IMR-90 (cell line): ENCODE results near the gene CTNNAL1. TPM values are rescaled to one million over a fixed set of nuclear protein-coding genes. Genes with fewer than 3 reads are reported as not detected.

Source experiments
- ATAC-seq: fragments of 200-7000 bp; cut with Tn5 transposase; 2 replicates; pipeline ENCODE4 v1.9.1; 2020; ENCODE audit warnings: low read depth, mild to moderate bottlenecking, moderate library complexity
- BruUV-seq: library from RNA; stranded (reverse); fragments of 400-500 nt; replicated peaks from 2 replicates; lab custom pipeline; 2021; lab: Mats Ljungman, UMichigan
- CTCF ChIA-PET: fragments of 300-600 bp; formaldehyde crosslinking; extraction: SDS; loops from one replicate; lab custom pipeline; 2021; ENCODE audit warnings: antibody characterized with exemption; lab: Yijun Ruan, JAX
- POLR2A ChIA-PET: fragments of 300-600 bp; sonication (Branson Sonifier 250); formaldehyde crosslinking; loops from one replicate; lab custom pipeline; 2022; ENCODE audit warnings: antibody characterized with exemption; ENCODE audit not compliant: unreplicated experiment; lab: Charles Lee
- DNase-seq: peaks from one replicate; pipeline ENCODE4 v3.0.0; 2013
- H2AFZ ChIP-seq: replicated peaks from 2 replicates; pipeline ENCODE3; 2013; ENCODE audit warnings: low read length, mild to moderate bottlenecking; ENCODE audit not compliant: poor library complexity
- H2AK5ac ChIP-seq: 2 replicates; pipeline ENCODE4 v1.6.1; 2013; ENCODE audit warnings: low read depth, low read length, inconsistent platforms
- H2AK9ac ChIP-seq: replicated peaks from 2 replicates; pipeline ENCODE3; 2013; ENCODE audit warnings: mild to moderate bottlenecking, low read depth, low read length, moderate library complexity; ENCODE audit not compliant: poor library complexity
- H2BK120ac ChIP-seq: 2 replicates; pipeline ENCODE4 v1.6.1; 2013; ENCODE audit warnings: low read depth, low read length, inconsistent platforms
- H2BK15ac ChIP-seq: 3 replicates; pipeline ENCODE4 v1.6.1; 2013; ENCODE audit warnings: low read depth, low read length, inconsistent platforms
- H2BK20ac ChIP-seq: 2 replicates; pipeline ENCODE4 v1.6.1; 2013; ENCODE audit warnings: low read depth, mild to moderate bottlenecking, inconsistent platforms, low read length, moderate library complexity
- H2BK5ac ChIP-seq: 2 replicates; pipeline ENCODE4 v1.6.1; 2013; ENCODE audit warnings: mild to moderate bottlenecking, low read depth, low read length, inconsistent platforms; ENCODE audit not compliant: poor library complexity, severe bottlenecking
- H3K14ac ChIP-seq: replicated peaks from 2 replicates; pipeline ENCODE4 v1.6.1; 2013; ENCODE audit warnings: low read depth, low read length, inconsistent platforms
- H3K18ac ChIP-seq: 2 replicates; pipeline ENCODE4 v1.6.1; 2013; ENCODE audit warnings: low read depth, low read length, control low read depth
- H3K23ac ChIP-seq: 2 replicates; pipeline ENCODE4 v1.6.1; 2013; ENCODE audit warnings: low read depth, low read length, inconsistent platforms
- H3K27ac ChIP-seq: 2 replicates; pipeline ENCODE4 v1.5.1; 2013; ENCODE audit warnings: mild to moderate bottlenecking, control low read depth, low read length; ENCODE audit not compliant: insufficient read depth
- H3K27me3 ChIP-seq: 2 replicates; pipeline ENCODE4 v1.6.1; 2013; ENCODE audit warnings: low read length; ENCODE audit not compliant: control insufficient read depth, insufficient read depth
- H3K36me3 ChIP-seq: 2 replicates; pipeline ENCODE4 v1.6.1; 2013; ENCODE audit warnings: low read length, mixed read lengths; ENCODE audit not compliant: control insufficient read depth, insufficient read depth
- H3K4ac ChIP-seq: 2 replicates; pipeline ENCODE4 v1.6.1; 2013; ENCODE audit warnings: low read depth, low read length, inconsistent platforms
- H3K4me1 ChIP-seq: 2 replicates; pipeline ENCODE4 v1.6.1; 2013; ENCODE audit warnings: low read length, mixed read lengths; ENCODE audit not compliant: control insufficient read depth, insufficient read depth
- H3K4me2 ChIP-seq: 2 replicates; pipeline ENCODE4 v1.6.1; 2013; ENCODE audit warnings: low read depth, mild to moderate bottlenecking, control low read depth, low read length, moderate library complexity
- H3K4me3 ChIP-seq: 2 replicates; pipeline ENCODE4 v1.5.1; 2013; ENCODE audit warnings: low read depth, mild to moderate bottlenecking, control low read depth, low read length, moderate library complexity; ENCODE audit not compliant: insufficient read depth
- H3K56ac ChIP-seq: 2 replicates; pipeline ENCODE4 v1.6.1; 2013; ENCODE audit warnings: low read length, inconsistent platforms; ENCODE audit not compliant: insufficient read depth; ENCODE audit errors: extremely low read depth
- H3K79me1 ChIP-seq, 2 experiments: 2 replicates each; pipeline ENCODE4 v1.6.1; 2013; ENCODE audit warnings: low read length in 2 of 2, inconsistent platforms in 1 of 2, low read depth in 1 of 2
- H3K9ac ChIP-seq: 2 replicates; pipeline ENCODE4 v1.6.1; 2013; ENCODE audit warnings: low read depth, low read length, control low read depth
- H3K9me1 ChIP-seq: 2 replicates; pipeline ENCODE4 v1.6.1; 2013; ENCODE audit warnings: low read length, inconsistent platforms; ENCODE audit not compliant: insufficient read depth
- H3K9me3 ChIP-seq: 2 replicates; pipeline ENCODE4 v1.6.1; 2013; ENCODE audit warnings: low read length; ENCODE audit not compliant: control insufficient read depth, insufficient read depth
- H4K20me1 ChIP-seq: 2 replicates; pipeline ENCODE4 v1.6.1; 2013; ENCODE audit warnings: low read length, inconsistent platforms; ENCODE audit not compliant: insufficient read depth
- H4K5ac ChIP-seq: 2 replicates; pipeline ENCODE4 v1.6.1; 2013; ENCODE audit warnings: mild to moderate bottlenecking, low read depth, low read length, control low read depth
- H4K8ac ChIP-seq, 2 experiments: 2 replicates each; pipeline ENCODE4 v1.6.1; 2013; ENCODE audit warnings: low read depth in 2 of 2, low read length in 2 of 2, control low read depth in 1 of 2, inconsistent platforms in 1 of 2
- H4K91ac ChIP-seq: 2 replicates; pipeline ENCODE4 v1.6.1; 2013; ENCODE audit warnings: low read depth, low read length, inconsistent platforms; ENCODE audit not compliant: insufficient read depth
- BHLHE40 ChIP-seq: fragments of 150-350 bp; IDR thresholded peaks from 2 replicates; pipeline ENCODE4 v1.6.1; 2016; ENCODE audit warnings: mild to moderate bottlenecking, low read depth, low read length
- CEBPB ChIP-seq: IDR thresholded peaks from 2 replicates; pipeline ENCODE4 v1.6.1; 2012; ENCODE audit warnings: low read depth, low read length, improper control_type of control experiment
- CHD1 ChIP-seq: IDR thresholded peaks from 2 replicates; pipeline ENCODE4 v1.6.1; 2012; ENCODE audit warnings: low read depth, low read length, improper control_type of control experiment
- CTCF ChIP-seq: conservative IDR thresholded peaks from 2 replicates; pipeline ENCODE4 v1.5.1; 2012; ENCODE audit warnings: mild to moderate bottlenecking, low read depth, low read length, improper control_type of control experiment
- ELK1 ChIP-seq: fragments of 150-350 bp; IDR thresholded peaks from 2 replicates; pipeline ENCODE4 v1.6.1; 2016; ENCODE audit warnings: low read depth, mild to moderate bottlenecking, low read length, moderate library complexity, borderline replicate concordance
- FOS ChIP-seq: fragments of 150-350 bp; IDR thresholded peaks from 2 replicates; pipeline ENCODE4 v1.6.1; 2016; ENCODE audit warnings: low read depth, low read length
- MAFK ChIP-seq: IDR thresholded peaks from 2 replicates; pipeline ENCODE4 v1.6.1; 2012; ENCODE audit warnings: low read depth, low read length, improper control_type of control experiment
- MAZ ChIP-seq: IDR thresholded peaks from 2 replicates; pipeline ENCODE4 v1.6.1; 2012; ENCODE audit warnings: low read depth, mild to moderate bottlenecking, low read length, improper control_type of control experiment, moderate library complexity, borderline replicate concordance
- MXI1 ChIP-seq: IDR thresholded peaks from 2 replicates; pipeline ENCODE4 v1.6.1; 2012; ENCODE audit warnings: low read depth, mild to moderate bottlenecking, low read length, moderate library complexity, borderline replicate concordance
- NFE2L2 ChIP-seq: fragments of 150-350 bp; IDR thresholded peaks from 2 replicates; pipeline ENCODE4 v1.6.1; 2016; ENCODE audit warnings: low read depth, mild to moderate bottlenecking, low read length
- POLR2A ChIP-seq: IDR thresholded peaks from 2 replicates; pipeline ENCODE4 v1.6.1; 2012; ENCODE audit warnings: mild to moderate bottlenecking, low read depth, low read length
- RAD21 ChIP-seq: IDR thresholded peaks from 2 replicates; pipeline ENCODE4 v1.6.1; 2012; ENCODE audit warnings: low read length, improper control_type of control experiment
- RCOR1 ChIP-seq: IDR thresholded peaks from 2 replicates; pipeline ENCODE4 v1.6.1; 2012; ENCODE audit warnings: mild to moderate bottlenecking, low read length, improper control_type of control experiment; ENCODE audit not compliant: insufficient replicate concordance
- RFX5 ChIP-seq: IDR thresholded peaks from 2 replicates; pipeline ENCODE4 v1.8.0; 2012; ENCODE audit warnings: low read depth, mild to moderate bottlenecking, low read length, moderate library complexity
- USF2 ChIP-seq: fragments of 150-350 bp; IDR thresholded peaks from 2 replicates; pipeline ENCODE4 v1.6.1; 2017; ENCODE audit warnings: mild to moderate bottlenecking, antibody characterized with exemption, low read length, low read depth
- WGBS, 2 experiments: methylation state at CpG; one replicate each; pipeline versions ENCODE4 v1.1.5 to v1.1.7; 2013; ENCODE audit warnings: missing lambda C conversion rate in 2 of 2; ENCODE audit not compliant: insufficient read length in 1 of 2; ENCODE audit errors: extremely low coverage in 2 of 2; 5-methylcytosine and 5-hydroxymethylcytosine counted together
- dilution Hi-C: fragments of 300-500 bp; cut with HindIII; formaldehyde crosslinking; loops from one replicate; pipeline ENCODE4 v1.14.3; 2018; ENCODE audit warnings: low sequenced_read_pairs; ENCODE audit not compliant: unreplicated experiment
- in situ Hi-C: fragments of 300-500 bp; cut with MboI; formaldehyde crosslinking; loops from 3 replicates; pipeline ENCODE4 v1.14.3; 2019; ENCODE audit warnings: low sequenced_read_pairs, inconsistent platforms, mixed read lengths
- intact Hi-C: fragments of 100-400 bp; cut with micrococcal nuclease; formaldehyde crosslinking; loops from 2 replicates; pipeline ENCODE4 v1.10.0; 2022
- polyA plus RNA-seq, 3 experiments: library from polyadenylated mRNA; depleted of rRNA; stranded (reverse); fragments of >200 nt; gene quantifications; 2 replicates each; pipeline ENCODE4 v1.2.3, GENCODE V29; 2012; ENCODE audit warnings: low replicate concordance in 1 of 3
- total RNA-seq: library from RNA; depleted of rRNA; stranded (reverse); fragments of >200 nt; gene quantifications from 2 replicates; pipeline ENCODE4 v1.2.3, GENCODE V29; 2012

The CTNNAL1 gene
- total and polyA plus RNA-seq, 2 of the 4 experiments (the other 2 are of a cell fraction) = 72.3 to 131 TPM

- Histone ChIP-seq H3K4ac (no peak overlapping the region), H3K27ac (no peak overlapping the region), H3K79me1 (peaks cover 12 to 31% of the 10 kb centered on the region in 2 experiments), H2AK9ac (no peak overlapping the region), H3K36me3 (peaks cover 6% of the 10 kb centered on the region), H3K56ac (no peak overlapping the region), H3K4me2 (no peak overlapping the region), H3K23ac (no peak overlapping the region), H3K14ac (no peak overlapping the region), H3K4me3 (no peak overlapping the region), H4K20me1 (peaks cover 18% of the 10 kb centered on the region), H3K9me1 (peaks cover 7% of the 10 kb centered on the region), H2BK120ac (no peak overlapping the region), H4K91ac (no peak overlapping the region), H2BK20ac (no peak overlapping the region), H4K8ac (no peak overlapping the region), H2AFZ (no peak overlapping the region), H3K9ac (no peak overlapping the region), H3K27me3 (no peaks in the 10 kb centered on the region), H2BK15ac (no peak overlapping the region), H3K4me1 (peaks cover 13% of the 10 kb centered on the region), H3K9me3 (no peaks in the 10 kb centered on the region), H2AK5ac (no peak overlapping the region), H3K18ac (no peak overlapping the region), H2BK5ac (no peak overlapping the region), H4K5ac (no peak overlapping the region)
- POLR2A ChIA-PET = no interaction called here
- TF ChIP-seq MAFK (no peak), BHLHE40 (no peak), MXI1 (no peak), USF2 (no peak), CTCF (no peak), ELK1 (no peak), NFE2L2 (no peak), POLR2A (no peak), MAZ (no peak), CEBPB (no peak), RAD21 (no peak), RFX5 (no peak), CHD1 (no peak), RCOR1 (no peak), FOS (no peak)
- intact Hi-C loops = no loop called here
- DNase-seq (no peak), ATAC-seq (no peak)
- CTCF ChIA-PET = no interaction called here
- no TSS peak for BruUV-seq
- in situ Hi-C loops = no loop called here
- no CpG with 5 or more reads among the region's 1 CpG for WGBS, 2 experiments
- dilution Hi-C loops = no loop called here
Measured at GRCh38 chr9:109016132-109016531, 2.8 kb upstream of the CTNNAL1 start.
